HG03139 (cell line): ENCODE measurements around the gene ATXN7L3.
A peak's percentile ranks its signal among the peaks of the same experiment; 100 is the strongest.

Experiments
- ATAC-seq: cut with Tn5 transposase; IDR thresholded peaks from one replicate; pipeline ENCODE4 v1.9.1; 2021; ENCODE audit not compliant: unreplicated experiment

The ATXN7L3 gene

GRCh38 chr17:44202756-44203155 is 3.1 kb upstream of the ATXN7L3 start:
- ATAC-seq = no peak

- ATAC-seq = no peak
These were observed 933 bp upstream of the ATXN7L3 start for GRCh38 chr17:44200478-44201155.

- peak; percentile 19 for ATAC-seq
These were observed 747 bp downstream of the ATXN7L3 start for GRCh38 chr17:44198721-44199552.

GRCh38 chr17:44197980-44198720 is 1.5 kb downstream of the ATXN7L3 start:
- ATAC-seq = no peak

- ATAC-seq = no peak
These were observed 2.6 kb downstream of the ATXN7L3 start for GRCh38 chr17:44197107-44197506.

GRCh38 chr17:44193326-44194084 is 6.2 kb downstream of the ATXN7L3 start:
- ATAC-seq = no peak

GRCh38 chr17:44192750-44193149 is 6.9 kb downstream of the ATXN7L3 start:
- no peak for ATAC-seq

GRCh38 chr17:44191941-44192496 is 7.7 kb downstream of the ATXN7L3 start:
- no peak for ATAC-seq

- no peak for ATAC-seq
These were observed 8.3 kb downstream of the ATXN7L3 start for GRCh38 chr17:44191369-44191768.

GRCh38 chr17:44190481-44190880 is 9.2 kb downstream of the ATXN7L3 start:
- ATAC-seq = no peak

- no peak for ATAC-seq
These were observed 10.9 kb downstream of the ATXN7L3 start for GRCh38 chr17:44188576-44189403.

GRCh38 chr17:44187131-44187899 is 12.4 kb downstream of the ATXN7L3 start:
- peak; percentile 22 for ATAC-seq

- peak; percentile 84 for ATAC-seq
These were observed 13.2 kb downstream of the ATXN7L3 start, which contains the start of gene TMUB2 for GRCh38 chr17:44186307-44187130. TMUB2 (plus strand) TSS chr17:44186972; CDS start chr17:44187709, 737 bp downstream.

- no peak for ATAC-seq
These were observed 15.4 kb downstream of the ATXN7L3 start for GRCh38 chr17:44184212-44184810.

- ATAC-seq = no peak
These were observed 16.7 kb downstream of the ATXN7L3 start for GRCh38 chr17:44183024-44183423.

- no peak for ATAC-seq
These were observed 21.6 kb downstream of the ATXN7L3 start for GRCh38 chr17:44178133-44178532.

- no peak for ATAC-seq
These were observed 22.0 kb downstream of the ATXN7L3 start for GRCh38 chr17:44177640-44178039.
